Stimulated activated CD8-positive, alpha-beta memory T cell treated with anti-CD3 and anti-CD28 coated beads, Interleukin-4, amount 100 ng/mL, for 4 hours (primary cell): Measurements from ENCODE around the gene OASL.
"Not testable (repeated sequence)": the region's sequence is repeated elsewhere in the genome, so short reads cannot be mapped to it uniquely, and the experiment has no call there.

ENCODE experiments used
- DNase-seq, 2 donors: peaks; one replicate each; pipeline ENCODE4 v3.0.0-alpha.2; 2020; ENCODE audit warnings: low read depth in 2 of 2, low spot score in 1 of 2

The OASL gene

GRCh38 chr12:121059031-121059898 is 20.2 kb upstream of the OASL start:
- DNase-seq = no peak

DNA sequence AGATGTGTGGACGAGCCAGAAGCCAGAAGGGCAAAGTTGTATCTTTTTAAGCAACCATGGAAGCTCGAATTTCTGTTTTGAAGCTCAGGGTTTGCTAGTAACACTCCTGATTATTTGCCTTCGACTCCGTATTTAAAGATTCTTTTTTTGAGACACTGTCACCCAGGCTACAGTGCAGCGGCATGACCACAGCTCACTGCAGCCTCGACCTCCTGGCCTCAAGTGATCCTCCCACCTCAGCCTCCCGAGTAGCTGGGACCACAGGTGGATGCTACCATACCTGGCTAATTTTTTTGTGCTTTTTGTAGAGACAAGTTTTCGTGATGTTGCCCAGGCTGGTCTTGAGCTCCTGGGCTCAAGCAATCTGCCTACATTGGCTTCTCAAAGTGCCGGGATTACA is 18.7 kb upstream of the OASL start:
- no peak for DNase-seq

DNA sequence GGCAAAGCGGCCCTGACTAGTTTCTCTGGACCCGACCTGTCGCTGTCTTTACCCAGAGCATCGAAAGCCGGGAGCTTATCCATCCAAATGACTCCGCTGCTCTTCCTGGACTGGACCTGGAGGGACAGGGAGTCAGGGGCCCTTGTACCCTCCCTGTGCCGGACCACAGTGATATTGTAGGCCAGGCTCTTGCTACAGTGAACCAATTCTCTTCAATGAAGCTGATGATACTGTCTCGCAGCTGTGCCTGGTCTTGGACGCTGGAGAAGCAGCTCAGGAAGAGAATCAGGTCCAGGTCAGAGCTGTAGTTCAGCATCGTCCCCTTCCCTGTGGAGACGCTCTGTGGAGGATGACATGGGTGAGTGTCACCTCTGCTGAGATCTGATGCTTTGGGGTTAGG is 14.7 kb upstream of the OASL start:
- no peak for DNase-seq

DNA sequence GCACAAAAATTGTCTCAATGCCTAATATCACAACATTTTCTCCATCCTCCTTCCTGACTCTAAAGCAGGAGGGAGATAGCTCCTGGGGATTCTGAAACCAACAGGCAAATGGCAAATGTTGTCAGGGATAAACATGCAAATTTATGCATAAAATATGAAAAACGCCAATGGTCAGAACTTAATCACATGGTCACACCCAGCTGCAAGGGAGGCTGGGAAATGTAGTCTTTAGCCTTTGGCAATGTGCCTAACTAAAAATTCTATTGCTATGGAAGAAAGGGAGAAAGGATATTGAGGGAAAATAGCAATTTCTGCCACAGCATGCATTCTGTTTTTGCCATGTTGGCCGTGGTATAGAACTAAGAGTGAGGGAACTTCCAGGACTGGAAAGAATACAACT is 11.7 kb upstream of the OASL start:
- DNase-seq = no peak

GRCh38 chr12:121048442-121048841 is 9.4 kb upstream of the OASL start:
- no peak for DNase-seq

- DNase-seq = not testable (repeated sequence)
Observed at GRCh38 chr12:121047400-121047799, 8.4 kb upstream of the OASL start.

- no peak for DNase-seq
Observed at GRCh38 chr12:121043067-121043466, 4.0 kb upstream of the OASL start.

DNA sequence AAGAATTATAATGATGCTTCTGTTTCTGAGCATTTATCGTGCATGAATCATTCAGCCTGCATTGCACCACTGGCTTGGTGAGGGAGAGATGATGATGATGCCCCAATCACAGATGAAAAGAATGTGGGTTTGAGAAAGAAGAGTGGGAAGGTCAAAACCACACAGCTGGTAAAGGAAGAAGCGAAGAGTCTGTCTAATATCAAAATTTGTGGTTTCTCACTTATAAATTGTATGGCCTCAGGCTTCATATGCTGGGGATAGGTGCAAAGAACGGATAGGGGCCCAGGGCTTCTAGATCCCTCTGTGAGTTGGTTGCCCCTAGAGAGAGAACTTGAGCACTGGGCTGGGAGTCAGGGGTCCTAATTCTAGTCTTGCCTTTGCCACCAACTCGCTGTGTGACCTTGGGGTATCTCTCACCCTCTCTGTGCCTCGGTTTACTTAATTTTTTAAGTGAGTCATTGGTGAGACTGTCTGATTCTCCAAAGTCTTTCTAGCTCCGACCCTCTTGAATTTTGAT is 2.2 kb downstream of the OASL start:
- DNase-seq = peak in 1 of 2 donors; percentile 27

DNA sequence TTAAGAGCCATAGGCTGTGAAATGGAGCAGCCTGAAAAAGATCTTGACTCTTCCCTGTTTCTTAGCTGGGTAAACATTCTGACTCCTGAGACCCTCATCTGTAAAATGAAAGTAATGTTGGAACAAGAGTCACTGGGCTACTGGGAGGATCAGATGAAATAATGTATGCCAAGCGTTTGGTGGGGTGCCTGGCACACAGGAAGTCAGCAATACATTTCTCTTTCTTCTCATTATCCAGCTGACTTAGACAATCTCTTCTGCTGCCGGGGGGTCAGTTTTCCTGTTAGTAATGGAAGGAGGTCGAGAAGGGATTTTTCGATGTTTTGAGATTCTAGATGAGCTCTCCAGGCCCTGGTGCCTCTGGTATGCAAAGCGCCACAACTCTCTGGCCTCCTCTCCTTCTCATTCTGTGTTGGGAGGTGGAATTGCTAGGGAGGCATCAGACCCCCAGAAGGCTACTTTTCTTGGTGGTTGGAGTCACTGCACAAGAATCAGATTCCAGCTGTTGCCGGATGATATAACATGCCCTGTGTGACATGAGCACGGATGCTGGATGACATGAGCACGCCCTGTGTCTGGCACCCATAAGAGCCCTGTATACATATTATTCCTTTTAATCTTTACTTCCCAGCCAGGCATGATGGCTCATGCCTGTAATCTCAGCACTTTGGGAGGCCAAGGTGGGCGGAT is 4.3 kb downstream of the OASL start:
- DNase-seq = no peak

GRCh38 chr12:121033625-121034349 is 5.3 kb downstream of the OASL start:
- DNase-seq = peak; percentile 22 to 49

DNA sequence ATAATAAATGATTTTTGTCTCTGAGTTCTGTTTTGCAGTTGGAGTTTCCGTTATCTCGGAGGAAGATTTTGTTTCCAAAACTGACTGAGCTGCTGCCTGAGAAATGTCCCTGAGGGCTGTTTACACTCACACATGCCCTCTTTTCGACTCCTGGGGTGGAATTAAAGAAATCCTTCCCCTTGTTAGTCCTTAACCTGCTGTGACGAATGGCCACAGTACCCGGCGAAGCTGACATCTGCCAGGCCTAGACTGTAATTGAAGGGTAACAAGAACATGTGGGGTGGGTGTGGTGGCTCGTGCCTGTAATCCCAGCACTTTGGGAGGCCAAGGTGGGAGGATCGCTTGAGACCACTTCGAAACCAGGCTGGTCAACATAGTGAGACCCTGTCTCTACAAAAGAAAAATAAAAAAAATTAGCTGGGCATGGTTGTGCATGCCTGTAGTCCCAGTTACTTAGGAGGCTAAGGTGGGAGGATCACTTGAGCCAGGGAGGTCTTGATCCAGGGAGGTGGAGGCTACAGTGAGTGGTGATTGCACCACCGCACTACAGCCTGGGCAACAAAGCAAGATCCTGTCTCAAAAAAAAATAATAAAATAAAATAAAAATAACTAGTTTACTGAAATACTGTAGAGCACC is 8.4 kb downstream of the OASL start:
- no peak for DNase-seq

- no peak for DNase-seq
Observed at GRCh38 chr12:121026274-121027045, 12.6 kb downstream of the OASL start.

- DNase-seq = no peak
Observed at GRCh38 chr12:121025442-121026226, 13.4 kb downstream of the OASL start.

DNA sequence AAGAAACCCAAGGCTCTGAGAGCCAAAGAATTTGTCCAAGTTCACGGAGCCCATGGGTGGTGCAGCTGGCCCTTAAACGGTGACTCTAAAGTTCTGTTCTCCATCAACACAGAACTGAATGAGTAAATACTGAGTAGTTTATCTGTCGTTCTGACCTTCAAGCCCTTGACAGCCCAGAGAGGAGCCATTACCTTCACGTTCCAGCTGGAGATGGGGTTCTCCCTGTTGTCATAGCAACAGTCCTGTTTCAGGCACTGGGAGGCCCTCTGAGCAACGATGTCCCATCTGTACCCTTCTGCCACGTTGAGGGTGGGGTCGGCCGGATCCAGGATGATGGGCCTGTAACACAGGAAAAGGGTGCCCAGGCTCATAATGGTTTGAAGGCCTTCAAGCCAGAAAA is 15.2 kb downstream of the OASL start:
- DNase-seq = no peak

- DNase-seq = no peak
Observed at GRCh38 chr12:121022713-121023112, 16.3 kb downstream of the OASL start.

DNA sequence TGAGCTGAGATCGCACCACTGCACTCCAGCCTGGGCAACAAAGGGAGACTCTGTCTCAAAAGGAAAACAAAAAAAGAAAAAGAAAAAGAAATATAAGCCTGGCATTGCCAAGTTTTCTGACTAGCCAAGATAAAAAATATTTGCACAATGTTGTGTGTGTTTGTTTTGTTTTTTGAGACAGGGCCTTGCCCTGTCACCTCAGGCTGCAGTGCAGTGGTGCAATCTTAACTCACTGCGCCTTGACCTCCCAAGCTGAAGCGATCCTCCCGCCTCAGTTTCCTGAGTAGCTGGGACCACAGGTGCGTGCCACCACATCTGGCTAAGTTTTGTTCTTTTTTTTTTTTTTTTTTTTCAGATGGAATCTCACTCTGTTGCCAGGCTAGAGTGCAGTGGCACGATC is 17.3 kb downstream of the OASL start:
- DNase-seq = no peak

DNA sequence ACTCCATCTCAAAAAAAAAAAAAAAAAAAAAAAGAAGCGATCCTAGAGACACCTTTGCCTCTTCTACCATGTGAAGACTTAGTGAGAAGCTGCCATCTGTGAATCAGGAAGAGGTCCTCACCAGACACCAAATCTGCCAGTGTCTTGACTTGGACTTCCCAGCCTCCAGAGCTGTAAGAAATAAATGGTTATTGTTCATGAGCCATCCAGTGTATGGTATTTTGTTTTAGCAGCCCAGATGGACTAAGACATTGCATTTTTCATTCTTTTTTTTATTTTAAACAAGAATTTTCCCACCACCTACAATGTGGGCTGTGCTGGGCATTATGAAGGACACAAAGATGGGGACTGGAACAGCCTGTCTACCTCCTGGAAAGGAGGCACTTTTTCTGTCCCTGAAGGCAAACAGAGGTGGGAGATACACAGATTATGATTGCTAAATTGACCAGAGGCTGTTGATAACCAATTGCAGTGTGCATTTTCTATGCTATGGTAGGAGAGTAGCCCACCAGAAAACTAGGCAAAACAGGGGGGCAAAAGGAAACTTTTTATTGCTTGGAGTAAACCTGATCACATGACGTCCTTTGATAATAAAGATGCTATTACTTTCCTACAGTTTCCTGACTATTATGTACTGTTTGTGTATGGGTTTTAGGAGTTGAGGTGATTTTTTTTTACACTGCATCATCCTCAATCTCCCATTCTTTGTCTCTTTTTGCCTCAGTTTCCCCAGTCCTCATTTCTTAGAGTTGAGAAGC is 20.0 kb downstream of the OASL start:
- no peak for DNase-seq

DNA sequence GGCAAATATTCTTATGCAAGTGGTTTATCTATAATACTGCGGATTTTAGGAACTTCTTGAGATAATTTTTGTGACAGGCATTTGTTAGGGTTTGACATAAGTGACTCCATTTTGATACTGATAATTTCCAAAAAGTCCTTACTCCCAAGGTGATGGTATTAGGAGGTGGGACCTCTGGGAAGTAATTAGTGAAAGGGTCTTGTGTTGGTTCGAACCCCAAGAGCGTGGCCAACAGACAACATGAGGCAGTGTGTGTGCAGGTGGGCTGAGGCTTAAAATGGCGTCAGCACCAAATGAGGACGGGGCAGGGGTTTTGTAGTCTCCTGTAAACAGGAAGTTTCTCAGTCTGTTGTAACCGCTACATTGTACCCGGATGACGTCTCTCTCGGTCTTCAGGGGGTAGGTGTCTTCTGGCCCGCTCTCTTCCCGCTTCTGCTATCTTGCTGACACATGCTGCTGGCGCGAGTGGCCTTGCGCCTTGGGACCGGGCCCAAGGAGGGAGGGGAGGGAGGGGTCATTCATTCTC is 21.0 kb downstream of the OASL start:
- DNase-seq = no peak
